K562 (cell line): Measurements from ENCODE around the gene TCAP. TPM values are rescaled to one million over a fixed set of nuclear protein-coding genes. Genes with fewer than 3 reads are reported as not detected.

Source experiments
- ATAC-seq: fragments of 200-7000 bp; cut with Tn5 transposase; 3 replicates; pipeline ENCODE4 v1.9.1; 2020; ENCODE audit warnings: moderate library complexity
- BruUV-seq: library from RNA; stranded (reverse); fragments of 400-500 nt; replicated peaks from 2 replicates; lab custom pipeline; 2021; lab: Mats Ljungman, UMichigan
- CTCF ChIA-PET: fragments of 300-600 bp; formaldehyde crosslinking; extraction: SDS; loops from one replicate; lab custom pipeline; 2021; ENCODE audit warnings: low intra/inter-chr PET ratio; lab: Yijun Ruan, JAX
- POLR2A ChIA-PET: fragments of 300-600, 350-650 bp; sonication (Branson Sonifier 250); formaldehyde crosslinking; extraction: SDS; loops from one replicate; lab custom pipeline; 2021; ENCODE audit warnings: antibody characterized with exemption, inconsistent platforms; lab: Yijun Ruan, JAX
- DNase-seq, 4 experiments: peaks; one replicate each; pipeline versions ENCODE4 v3.0.0 to v3.0.0-alpha.2; 2011 to 2018; ENCODE audit warnings: low spot score in 3 of 4, mixed read lengths in 3 of 4; ENCODE audit errors: extremely low read depth in 1 of 4
- FAIRE-seq: peaks from 2 replicates; lab custom pipeline; 2011; peaks lifted over from hg19 to GRCh38; lab: Jason Lieb, UNC
- H2AFZ ChIP-seq: 2 replicates; pipeline ENCODE4 v1.6.0; 2011; ENCODE audit warnings: low read depth, low read length, control low read depth, inconsistent platforms
- H3K27ac ChIP-seq: fragments of 200-600 bp; 3 replicates; pipeline ENCODE4 v1.8.0; 2011; ENCODE audit warnings: low read depth, mild to moderate bottlenecking, control low read depth, inconsistent platforms, low read length, moderate library complexity, mixed read lengths; ENCODE audit errors: extremely low read depth
- H3K27me3 ChIP-seq, 2 experiments: fragments of 300-600 bp in 1 of 2; 2 replicates in 1 of 2; 3 replicates in 1 of 2; pipeline versions ENCODE4 v1.6.0 to v1.8.0; 2011; ENCODE audit warnings: inconsistent platforms in 2 of 2, low read length in 2 of 2, mild to moderate bottlenecking in 1 of 2, mixed read lengths in 1 of 2, moderate library complexity in 1 of 2; ENCODE audit not compliant: control insufficient read depth in 2 of 2, insufficient read depth in 2 of 2
- H3K36me3 ChIP-seq: fragments of 300-600 bp; 3 replicates; pipeline ENCODE4 v1.8.0; 2011; ENCODE audit warnings: mild to moderate bottlenecking, low read length, inconsistent platforms; ENCODE audit not compliant: control insufficient read depth, insufficient read depth
- H3K4me1 ChIP-seq, 2 experiments: fragments of 200-600 bp in 1 of 2; replicated peaks in 1 of 2; 2 replicates in 1 of 2; 3 replicates in 1 of 2; pipeline versions ENCODE4 v1.5.1 to v1.8.0; 2011; ENCODE audit warnings: inconsistent platforms in 2 of 2, low read length in 2 of 2, mild to moderate bottlenecking in 1 of 2, mixed read lengths in 1 of 2, moderate library complexity in 1 of 2; ENCODE audit not compliant: control insufficient read depth in 2 of 2, insufficient read depth in 2 of 2
- H3K4me2 ChIP-seq: 2 replicates; pipeline ENCODE4 v1.6.1; 2011; ENCODE audit warnings: low read length, control low read depth, inconsistent platforms, mixed read lengths; ENCODE audit not compliant: insufficient read depth
- H3K4me3 ChIP-seq: fragments of 200-600 bp; sonication (generic), shearing (Covaris generic); 2 replicates; pipeline ENCODE4 v1.5.1; 2016; ENCODE audit warnings: control low read depth, inconsistent platforms
- H3K79me2 ChIP-seq: fragments of 200-600 bp; 3 replicates; pipeline ENCODE4 v1.8.0; 2011; ENCODE audit warnings: low read length, inconsistent platforms; ENCODE audit not compliant: control insufficient read depth, insufficient read depth
- H3K9ac ChIP-seq, 2 experiments: 2 replicates each; pipeline versions ENCODE4 v1.6.0 to v1.6.1; 2011; ENCODE audit warnings: low read depth in 2 of 2, low read length in 2 of 2, control low read depth in 1 of 2, inconsistent platforms in 1 of 2, mild to moderate bottlenecking in 1 of 2, mixed read lengths in 1 of 2; ENCODE audit not compliant: insufficient read depth in 1 of 2
- H3K9me1 ChIP-seq: one replicate; pipeline ENCODE4 v1.6.0; 2011; ENCODE audit warnings: inconsistent platforms, mild to moderate bottlenecking, low read length, moderate library complexity; ENCODE audit not compliant: control insufficient read depth, insufficient read depth
- H3K9me3 ChIP-seq: replicated peaks from 2 replicates; pipeline ENCODE4 v1.5.1; 2011; ENCODE audit warnings: low read depth, low read length, inconsistent platforms; ENCODE audit not compliant: control insufficient read depth, insufficient read depth
- H4K20me1 ChIP-seq: replicated peaks from 2 replicates; pipeline ENCODE4 v1.6.1; 2011; ENCODE audit warnings: low read length, inconsistent platforms, mixed read lengths; ENCODE audit not compliant: control insufficient read depth, insufficient read depth
- ESRRB ChIP-seq: fragments of 250-450 bp; sonication (Bioruptor Pico); IDR thresholded peaks from 2 replicates; pipeline ENCODE4 v1.5.0; 2020; ENCODE audit warnings: mild to moderate bottlenecking, moderate library complexity, borderline replicate concordance
- ETV6 ChIP-seq, 3 experiments: fragments of 150-350 bp in 1 of 3; sonication (generic) in 1 of 3; formaldehyde crosslinking in 1 of 3; IDR thresholded peaks; 2 replicates each; pipeline versions ENCODE4 v1.6.1 to v1.8.0; 2014 to 2022; ENCODE audit warnings: borderline replicate concordance in 2 of 3, low read depth in 2 of 3, antibody characterized with exemption in 1 of 3, low read length in 1 of 3, mild to moderate bottlenecking in 1 of 3, missing genetic modification reagents in 1 of 3
- FOXJ2 ChIP-seq: fragments of 200-800 bp; sonication (Bioruptor generic); IDR thresholded peaks from 2 replicates; pipeline ENCODE4 v1.6.1; 2016; ENCODE audit warnings: missing genetic modification characterization, missing compliant biosample characterization
- KHSRP ChIP-seq: fragments of 450-650 bp; IDR thresholded peaks from 2 replicates; pipeline ENCODE4 v1.6.1; 2017
- KLF13 ChIP-seq: fragments of 450-650 bp; IDR thresholded peaks from 2 replicates; pipeline ENCODE4 v1.6.1; 2016; ENCODE audit warnings: missing genetic modification characterization, low read depth, mild to moderate bottlenecking, missing compliant biosample characterization, moderate library complexity, borderline replicate concordance
- PATZ1 ChIP-seq: fragments of 250-450 bp; sonication (Bioruptor Pico); IDR thresholded peaks from 2 replicates; pipeline ENCODE4 v1.5.0; 2020; ENCODE audit warnings: mild to moderate bottlenecking, borderline replicate concordance
- POLR2B ChIP-seq: fragments of 450-650 bp; IDR thresholded peaks from 2 replicates; pipeline ENCODE4 v1.6.1; 2018; ENCODE audit warnings: low read depth; ENCODE audit not compliant: partially characterized antibody
- TFAP4 ChIP-seq: sonication (generic); formaldehyde crosslinking; IDR thresholded peaks from 2 replicates; pipeline ENCODE4 v1.8.0; 2022; ENCODE audit warnings: missing genetic modification reagents, mild to moderate bottlenecking, moderate library complexity, borderline replicate concordance
- THRAP3 ChIP-seq: fragments of 450-650 bp; IDR thresholded peaks from 2 replicates; pipeline ENCODE4 v1.6.1; 2016; ENCODE audit warnings: mild to moderate bottlenecking, inconsistent platforms, borderline replicate concordance
- ZNF12 ChIP-seq: sonication (generic); formaldehyde crosslinking; IDR thresholded peaks from 2 replicates; pipeline ENCODE4 v1.4.0; 2020; ENCODE audit warnings: mild to moderate bottlenecking, missing genetic modification reagents
- ZNF232 ChIP-seq: sonication (generic); formaldehyde crosslinking; IDR thresholded peaks from 2 replicates; pipeline ENCODE4 v1.8.0; 2022; ENCODE audit warnings: mild to moderate bottlenecking, missing genetic modification reagents
- ZNF282 ChIP-seq: sonication (generic); formaldehyde crosslinking; IDR thresholded peaks from 2 replicates; pipeline ENCODE4 v1.8.1; 2023; ENCODE audit warnings: missing genetic modification reagents
- ZNF586 ChIP-seq: fragments of 450-650 bp; formaldehyde crosslinking; conservative IDR thresholded peaks from 2 replicates; pipeline ENCODE4 v1.4.0; 2020; ENCODE audit warnings: mild to moderate bottlenecking, moderate library complexity
- WGBS: fragments of 100-300 bp; shearing (Covaris generic); methylation state at CpG from one replicate; pipeline ENCODE4 v1.1.6; 2016; ENCODE audit warnings: low coverage, mixed read lengths; ENCODE audit not compliant: insufficient coverage; ENCODE audit errors: missing lambda C conversion rate; 5-methylcytosine and 5-hydroxymethylcytosine counted together
- in situ Hi-C: fragments of 300-500 bp; cut with MboI; formaldehyde crosslinking; loops from 4 replicates; pipeline ENCODE4 v1.15.0; 2018; ENCODE audit warnings: inconsistent platforms, mixed read lengths
- intact Hi-C: fragments of 100-400 bp; cut with micrococcal nuclease; formaldehyde crosslinking; loops from 2 replicates; pipeline ENCODE4 v1.14.2; 2022
- polyA plus RNA-seq, 8 experiments: library from polyadenylated mRNA; depleted of rRNA in 4 of 8; stranded (reverse) in 5 of 8; unstranded in 3 of 8; fragments of >200 nt; fragmentation: Nextera tagmentation in 2 of 8; fragmentation: Illumina TruSeq in 1 of 8; extraction: Ambion mirVana in 2 of 8; extraction: Trizol in 1 of 8; gene quantifications; 2 replicates each; pipeline versions ENCODE4 v1.2.1 to v1.2.3, GENCODE V29; 2011 to 2014; ENCODE audit warnings: inconsistent platforms in 1 of 8, missing spikeins in 1 of 8
- total RNA-seq, 7 experiments: library from RNA; depleted of rRNA in 6 of 7; stranded (reverse); fragments of >200 nt in 6 of 7; fragmentation: Illumina TruSeq in 2 of 7; extraction: Trizol in 2 of 7; gene quantifications; 2 replicates each; pipeline versions ENCODE4 v1.2.1 to v1.2.3, GENCODE V29; 2011 to 2021; ENCODE audit warnings: low replicate concordance in 1 of 7
- TF ChIP-seq, protein P1 (sequence below): fragments of 450-650 bp; IDR thresholded peaks from 2 replicates; pipeline ENCODE4 v1.6.1; 2017; ENCODE audit warnings: antibody characterized with exemption
- TF ChIP-seq, protein P2 (sequence below): sonication (generic); formaldehyde crosslinking; IDR thresholded peaks from 2 replicates; pipeline ENCODE4 v1.4.0; 2020; ENCODE audit warnings: mild to moderate bottlenecking, missing genetic modification reagents

Gene TCAP
- total and polyA plus RNA-seq, 9 of the 15 experiments (the other 6 are each of a cell fraction or from before 2014, with no cell fraction given), result 0.33 to 1.4 (median 0.82) TPM; not detected in 2

- Histone ChIP-seq H4K20me1 (no peaks in the 10 kb centered on the region), H2AFZ (no peak overlapping the region), H3K9me3 (no peaks in the 10 kb centered on the region), H3K9me1 (no peaks in the 10 kb centered on the region), H3K27ac (no peak overlapping the region), H3K4me1 (peaks cover 10 to 55% of the 10 kb centered on the region in 2 experiments; a peak in 4 of 5 replicates), H3K9ac (peak overlapping the region in 1 of 2 experiments; percentile 36; a peak in 1 of 4 replicates), H3K4me2 (no peak overlapping the region), H3K79me2 (no peaks in the 10 kb centered on the region; the same call in 1 of the 3 replicates), H3K36me3 (peaks cover 72% of the 10 kb centered on the region; the same call in 1 of the 3 replicates), H3K4me3 (no peak overlapping the region), H3K27me3 (no peaks in the 10 kb centered on the region)
- no TSS peak for BruUV-seq
- 85% methylated on average over 5 of the region's 5 CpGs for WGBS
- DNase-seq (no peak), ATAC-seq (no peak), FAIRE-seq (no peak)
- CTCF ChIA-PET, result no interaction called here
- in situ Hi-C loops (no loop called here), intact Hi-C loops (no loop called here)
- POLR2A ChIA-PET, result interaction anchor here (1.2 kb wide), 1 partner anchor 10 kb away, joined by 5 read pairs; no protein-coding TSS in a partner anchor
- TF ChIP-seq FOXJ2 (tag) (no peak), THRAP3 (no peak), ZNF232 (CRISPR knock-in tag) (no peak), POLR2B (no peak), ZNF586 (CRISPR knock-in tag) (no peak), ESRRB (CRISPR knock-in tag) (no peak), PATZ1 (no peak), KLF13 (tag) (no peak), ZNF282 (CRISPR knock-in tag) (no peak), KHSRP (no peak), ZNF12 (no peak), TFAP4 (CRISPR knock-in tag) (no peak), ETV6 (IDR thresholded peaks at IDR 0.05; ENCODE audit: borderline replicate concordance in 1 of 2, low read depth in 2 of 2, low read length in 1 of 2) (no peak), ETV6 (CRISPR knock-in tag; IDR thresholded peaks at IDR 0.05; ENCODE audit: borderline replicate concordance) (no peak)
- TF ChIP-seq, protein P1, sequence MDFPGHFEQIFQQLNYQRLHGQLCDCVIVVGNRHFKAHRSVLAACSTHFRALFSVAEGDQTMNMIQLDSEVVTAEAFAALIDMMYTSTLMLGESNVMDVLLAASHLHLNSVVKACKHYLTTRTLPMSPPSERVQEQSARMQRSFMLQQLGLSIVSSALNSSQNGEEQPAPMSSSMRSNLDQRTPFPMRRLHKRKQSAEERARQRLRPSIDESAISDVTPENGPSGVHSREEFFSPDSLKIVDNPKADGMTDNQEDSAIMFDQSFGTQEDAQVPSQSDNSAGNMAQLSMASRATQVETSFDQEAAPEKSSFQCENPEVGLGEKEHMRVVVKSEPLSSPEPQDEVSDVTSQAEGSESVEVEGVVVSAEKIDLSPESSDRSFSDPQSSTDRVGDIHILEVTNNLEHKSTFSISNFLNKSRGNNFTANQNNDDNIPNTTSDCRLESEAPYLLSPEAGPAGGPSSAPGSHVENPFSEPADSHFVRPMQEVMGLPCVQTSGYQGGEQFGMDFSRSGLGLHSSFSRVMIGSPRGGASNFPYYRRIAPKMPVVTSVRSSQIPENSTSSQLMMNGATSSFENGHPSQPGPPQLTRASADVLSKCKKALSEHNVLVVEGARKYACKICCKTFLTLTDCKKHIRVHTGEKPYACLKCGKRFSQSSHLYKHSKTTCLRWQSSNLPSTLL, result no peak
- TF ChIP-seq, protein P2, sequence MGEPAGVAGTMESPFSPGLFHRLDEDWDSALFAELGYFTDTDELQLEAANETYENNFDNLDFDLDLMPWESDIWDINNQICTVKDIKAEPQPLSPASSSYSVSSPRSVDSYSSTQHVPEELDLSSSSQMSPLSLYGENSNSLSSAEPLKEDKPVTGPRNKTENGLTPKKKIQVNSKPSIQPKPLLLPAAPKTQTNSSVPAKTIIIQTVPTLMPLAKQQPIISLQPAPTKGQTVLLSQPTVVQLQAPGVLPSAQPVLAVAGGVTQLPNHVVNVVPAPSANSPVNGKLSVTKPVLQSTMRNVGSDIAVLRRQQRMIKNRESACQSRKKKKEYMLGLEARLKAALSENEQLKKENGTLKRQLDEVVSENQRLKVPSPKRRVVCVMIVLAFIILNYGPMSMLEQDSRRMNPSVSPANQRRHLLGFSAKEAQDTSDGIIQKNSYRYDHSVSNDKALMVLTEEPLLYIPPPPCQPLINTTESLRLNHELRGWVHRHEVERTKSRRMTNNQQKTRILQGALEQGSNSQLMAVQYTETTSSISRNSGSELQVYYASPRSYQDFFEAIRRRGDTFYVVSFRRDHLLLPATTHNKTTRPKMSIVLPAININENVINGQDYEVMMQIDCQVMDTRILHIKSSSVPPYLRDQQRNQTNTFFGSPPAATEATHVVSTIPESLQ (CRISPR knock-in tag), result no peak
Observed at GRCh38 chr17:39660011-39660360, 5.2 kb upstream of the TCAP start.
